Endothelial cell of umbilical vein (primary cell): ENCODE data around the gene MVD. TPM values are rescaled to one million over a fixed set of nuclear protein-coding genes. Genes with fewer than 3 reads are reported as not detected.

Experiments used
- BruUV-seq: library from RNA; stranded (reverse); fragments of 400-500 nt; replicated peaks from 2 replicates; lab custom pipeline; 2021; lab: Mats Ljungman, UMichigan
- CTCF ChIA-PET: fragments of 300-600, 350-600 bp; sonication (Branson Sonifier 250); formaldehyde crosslinking; loops from one replicate; lab custom pipeline; 2021; ENCODE audit warnings: antibody characterized with exemption, inconsistent platforms; lab: Charles Lee
- POLR2A ChIA-PET: fragments of 300-600, 350-600 bp; sonication (Branson Sonifier 250); formaldehyde crosslinking; loops from one replicate; lab custom pipeline; 2021; ENCODE audit warnings: antibody characterized with exemption, inconsistent platforms; lab: Charles Lee
- DNase-seq: peaks from one replicate; pipeline ENCODE4 v3.0.0-alpha.2; 2011; ENCODE audit warnings: low read depth, low spot score
- FAIRE-seq: peaks from 2 replicates; lab custom pipeline; 2011; peaks lifted over from hg19 to GRCh38; lab: Jason Lieb, UNC
- H2AFZ ChIP-seq: 2 replicates; pipeline ENCODE4 v1.6.0; 2012; ENCODE audit warnings: low read depth, low read length, control low read depth, inconsistent platforms
- H3K27ac ChIP-seq: 2 replicates; pipeline ENCODE4 v1.5.1; 2011; ENCODE audit warnings: low read depth, mild to moderate bottlenecking, control low read depth, low read length, moderate library complexity; ENCODE audit not compliant: insufficient read depth
- H3K27me3 ChIP-seq, 2 experiments: 2 replicates each; pipeline versions ENCODE4 v1.6.0 to v1.6.1; 2011; ENCODE audit warnings: low read length in 2 of 2, mixed read lengths in 1 of 2; ENCODE audit not compliant: control insufficient read depth in 2 of 2, insufficient read depth in 2 of 2
- H3K36me3 ChIP-seq, 2 experiments: 2 replicates in 1 of 2; 3 replicates in 1 of 2; pipeline ENCODE4 v1.5.1; 2011; ENCODE audit warnings: low read length in 2 of 2, mild to moderate bottlenecking in 1 of 2, moderate library complexity in 1 of 2; ENCODE audit not compliant: control insufficient read depth in 2 of 2, insufficient read depth in 2 of 2; ENCODE audit errors: extremely low read depth in 1 of 2
- H3K4me1 ChIP-seq: 3 replicates; pipeline ENCODE4 v1.5.1; 2011; ENCODE audit warnings: mild to moderate bottlenecking, low read length; ENCODE audit not compliant: control insufficient read depth, insufficient read depth; ENCODE audit errors: extremely low read depth
- H3K4me2 ChIP-seq: 2 replicates; pipeline ENCODE4 v1.6.1; 2011; ENCODE audit warnings: low read length, control low read depth, mixed read lengths; ENCODE audit not compliant: insufficient read depth
- H3K4me3 ChIP-seq, 3 experiments: fragments of 200-600 bp in 1 of 3; sonication (generic), shearing (Covaris generic) in 1 of 3; replicated peaks in 1 of 3; 2 replicates each; pipeline ENCODE4 v1.5.1; 2011 to 2016; ENCODE audit warnings: control low read depth in 3 of 3, low read length in 3 of 3, mild to moderate bottlenecking in 2 of 3, inconsistent platforms in 1 of 3, low read depth in 1 of 3, moderate library complexity in 1 of 3; ENCODE audit not compliant: insufficient read depth in 1 of 3
- H3K79me2 ChIP-seq: 2 replicates; pipeline ENCODE4 v1.6.0; 2012; ENCODE audit warnings: low read length, inconsistent platforms; ENCODE audit not compliant: control insufficient read depth, insufficient read depth
- H3K9ac ChIP-seq: replicated peaks from 2 replicates; pipeline ENCODE3; 2011; ENCODE audit warnings: low read length, control low read depth; ENCODE audit not compliant: insufficient read depth; ENCODE audit errors: extremely low read depth
- H3K9me1 ChIP-seq: replicated peaks from 3 replicates; pipeline ENCODE4 v1.6.0; 2011; ENCODE audit warnings: mild to moderate bottlenecking, low read length; ENCODE audit not compliant: control insufficient read depth, insufficient read depth; ENCODE audit errors: extremely low read depth
- H3K9me3 ChIP-seq: replicated peaks from 2 replicates; pipeline ENCODE4 v1.5.1; 2012; ENCODE audit warnings: low read length, inconsistent platforms; ENCODE audit not compliant: control insufficient read depth, insufficient read depth
- H4K20me1 ChIP-seq: replicated peaks from 2 replicates; pipeline ENCODE3; 2011; ENCODE audit warnings: mild to moderate bottlenecking, low read length; ENCODE audit not compliant: control insufficient read depth, insufficient read depth; ENCODE audit errors: extremely low read depth
- CTCF ChIP-seq, 2 donors: IDR thresholded peaks; 1 replicate in 1 of 2; 2 replicates in 1 of 2; pipeline ENCODE4 v1.5.1; 2011; ENCODE audit warnings: low read length in 2 of 2, mild to moderate bottlenecking in 2 of 2, moderate library complexity in 2 of 2, control low read depth in 1 of 2, inconsistent platforms in 1 of 2, low read depth in 1 of 2; ENCODE audit not compliant: insufficient read depth in 1 of 2; ENCODE audit errors: extremely low read depth in 1 of 2
- EZH2 ChIP-seq: IDR thresholded peaks from 2 replicates; pipeline ENCODE4 v1.6.1; 2012; ENCODE audit warnings: borderline replicate concordance, low read depth, mild to moderate bottlenecking, moderate library complexity, low read length, inconsistent platforms; ENCODE audit not compliant: severe bottlenecking
- FOS ChIP-seq: IDR thresholded peaks from 2 replicates; pipeline ENCODE4 v1.6.1; 2011; ENCODE audit warnings: mild to moderate bottlenecking, low read length, moderate library complexity, borderline replicate concordance; ENCODE audit not compliant: insufficient read depth
- GATA2 ChIP-seq: IDR thresholded peaks from 2 replicates; pipeline ENCODE4 v1.7.0; 2011; ENCODE audit warnings: low read depth, mild to moderate bottlenecking, moderate library complexity, mixed read lengths, low read length; ENCODE audit not compliant: insufficient read length, insufficient read depth
- JUN ChIP-seq: IDR thresholded peaks from 2 replicates; pipeline ENCODE4 v1.6.1; 2011; ENCODE audit warnings: borderline replicate concordance, low read depth; ENCODE audit not compliant: insufficient read length, insufficient read depth
- MAX ChIP-seq: IDR thresholded peaks from 2 replicates; pipeline ENCODE4 v1.6.1; 2011; ENCODE audit not compliant: insufficient read depth, insufficient read length
- MYC ChIP-seq: IDR thresholded peaks from one replicate; pipeline ENCODE4 v1.6.1; 2011; ENCODE audit warnings: mild to moderate bottlenecking, low read depth, low read length
- POLR2A ChIP-seq: IDR thresholded peaks from 2 replicates; pipeline ENCODE4 v1.6.1; 2012; ENCODE audit warnings: low read depth, mild to moderate bottlenecking, control low read depth, low read length
- POLR2AphosphoS5 ChIP-seq: IDR thresholded peaks from 2 replicates; pipeline ENCODE4 v1.6.1; 2012; ENCODE audit warnings: low read depth, mild to moderate bottlenecking, control low read depth, low read length, moderate library complexity; ENCODE audit not compliant: insufficient read depth
- dilution Hi-C: fragments of 300-500 bp; cut with MboI; formaldehyde crosslinking; loops from one replicate; pipeline ENCODE4 v1.15.0; 2019; ENCODE audit warnings: low sequenced_read_pairs; ENCODE audit not compliant: extremely low pct_ligation_motif_present
- intact Hi-C: fragments of 100-400 bp; cut with micrococcal nuclease; formaldehyde crosslinking; loops from one replicate; pipeline ENCODE4 v1.10.0; 2022
- polyA plus RNA-seq, 4 experiments: library from polyadenylated mRNA; depleted of rRNA in 3 of 4; stranded (reverse) in 3 of 4; unstranded in 1 of 4; fragments of >200 nt; gene quantifications; 2 replicates each; pipeline versions ENCODE4 v1.2.1 to v1.2.3, GENCODE V29; 2011 to 2012; ENCODE audit warnings: missing spikeins in 1 of 4
- total RNA-seq: library from RNA; stranded (reverse); gene quantifications from 2 replicates; pipeline ENCODE4 v1.2.3, GENCODE V29; 2021

Gene MVD
- total and polyA plus RNA-seq, 2 donors (not counting 3 experiments of a cell fraction or from before 2014, with no cell fraction given), result 64.4 to 142 TPM

- CTCF ChIA-PET, result no interaction called here
- no peaks in the 10 kb centered on the region for H4K20me1 ChIP-seq
Measured at GRCh38 chr16:88657371-88657770, 5.5 kb downstream of the MVD start.

More at GRCh38 chr16:88657371-88657770, 5.5 kb downstream of the MVD start:
- no peaks in the 10 kb centered on the region for H3K27me3 ChIP-seq
- intact Hi-C loops (no loop called here), dilution Hi-C loops (no loop called here)
- no peak overlapping the region for H3K4me2 ChIP-seq
- POLR2A ChIA-PET, result no interaction called here
- no TSS peak for BruUV-seq
- TF ChIP-seq EZH2, result no peak
- TF ChIP-seq MYC, result no peak
- TF ChIP-seq CTCF (IDR thresholded peaks at IDR 0.05; ENCODE audit: extremely low read depth in 1 of 2, insufficient read depth in 1 of 2, low read depth in 1 of 2, low read length in 2 of 2), result no peak
- TF ChIP-seq FOS, result no peak
- no peak for TF ChIP-seq POLR2AphosphoS5
- no peak for TF ChIP-seq GATA2
- TF ChIP-seq JUN, result no peak
- TF ChIP-seq MAX, result no peak
- no peak for TF ChIP-seq POLR2A
- H3K27ac ChIP-seq, result no peak overlapping the region
- H3K9me3 ChIP-seq, result no peaks in the 10 kb centered on the region
- H3K79me2 ChIP-seq, result peaks cover 34% of the 10 kb centered on the region
- peaks cover 7 to 17% of the 10 kb centered on the region in 2 experiments for H3K36me3 ChIP-seq
- H2AFZ ChIP-seq, result no peak overlapping the region
- no peaks in the 10 kb centered on the region for H3K9me1 ChIP-seq
- H3K4me3 ChIP-seq, result no peak overlapping the region
- peaks cover 4% of the 10 kb centered on the region for H3K4me1 ChIP-seq
- DNase-seq (no peak), FAIRE-seq (no peak)
- H3K9ac ChIP-seq, result no peak overlapping the region
